H54 (cell line): Measurements from ENCODE around the gene RRAD.
A peak's percentile ranks its signal among the peaks of the same experiment; 100 is the strongest.
"Not testable (repeated sequence)": the region's sequence is repeated elsewhere in the genome, so short reads cannot be mapped to it uniquely, and the experiment has no call there.

ENCODE experiments used
- DNase-seq: peaks from one replicate; pipeline ENCODE4 v3.0.0; 2011; ENCODE audit warnings: low spot score, mixed read lengths; ENCODE audit not compliant: insufficient read length
- FAIRE-seq: peaks from 3 replicates; lab custom pipeline; 2011; peaks lifted over from hg19 to GRCh38; lab: Jason Lieb, UNC
- POLR2A ChIP-seq: IDR thresholded peaks from 2 replicates; pipeline ENCODE4 v1.6.1; 2011; ENCODE audit warnings: low read depth, mild to moderate bottlenecking, low read length

The RRAD gene

GRCh38 chr16:66898933-66899309 is 26.4 kb downstream of the RRAD start:
- DNase-seq (no peak), FAIRE-seq (no peak)
- no peak for TF ChIP-seq POLR2A

GRCh38 chr16:66898207-66898606 is 27.1 kb downstream of the RRAD start:
- FAIRE-seq (no peak), DNase-seq (no peak)
- TF ChIP-seq POLR2A: no peak

- not testable (repeated sequence) for DNase-seq, FAIRE-seq
These were observed 28.7 kb downstream of the RRAD start for GRCh38 chr16:66896682-66897081.

DNA sequence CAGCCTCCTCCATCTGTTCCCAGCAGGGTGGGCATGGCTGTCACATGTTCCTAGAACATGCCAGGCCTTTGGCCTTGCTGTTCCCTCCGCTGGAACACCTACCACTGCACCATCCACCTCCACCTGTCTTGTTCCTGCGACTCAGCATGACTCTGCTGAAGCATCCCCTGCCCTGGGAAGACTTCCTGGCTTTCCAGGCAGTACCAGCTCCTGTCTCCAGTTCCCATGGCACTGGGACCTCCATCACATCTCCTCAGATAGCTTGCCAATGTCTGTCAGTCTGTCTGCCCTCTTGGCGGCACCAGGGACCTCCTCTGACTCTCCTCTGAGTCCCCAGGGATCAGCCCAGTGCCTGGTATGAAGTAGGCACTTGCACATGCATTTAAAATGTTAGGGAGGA is 29.3 kb downstream of the RRAD start:
- TF ChIP-seq POLR2A: no peak
- DNase-seq (no peak), FAIRE-seq (no peak)

DNA sequence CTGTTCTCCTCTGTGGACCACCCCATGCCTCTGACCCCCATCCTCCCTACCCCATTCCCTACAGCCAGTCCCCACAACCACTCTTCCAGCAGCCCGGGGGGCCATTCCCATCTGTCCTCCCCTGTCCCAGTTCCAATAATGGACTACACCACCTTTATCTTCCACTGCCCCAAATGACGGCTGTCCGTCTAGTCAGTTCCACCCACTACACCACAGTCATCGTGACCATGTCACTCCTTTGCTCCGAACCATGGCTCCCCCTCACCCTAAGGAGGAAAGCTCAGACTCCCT is 29.7 kb downstream of the RRAD start:
- DNase-seq: no peak
- FAIRE-seq: no peak
- TF ChIP-seq POLR2A: no peak

- peak; percentile 89 for FAIRE-seq
- TF ChIP-seq POLR2A: no peak
- DNase-seq: peak; percentile 65
These were observed 30.2 kb downstream of the RRAD start for GRCh38 chr16:66894948-66895688.

- DNase-seq (no peak), FAIRE-seq (no peak)
These were observed 31.3 kb downstream of the RRAD start for GRCh38 chr16:66894055-66894454.

DNA sequence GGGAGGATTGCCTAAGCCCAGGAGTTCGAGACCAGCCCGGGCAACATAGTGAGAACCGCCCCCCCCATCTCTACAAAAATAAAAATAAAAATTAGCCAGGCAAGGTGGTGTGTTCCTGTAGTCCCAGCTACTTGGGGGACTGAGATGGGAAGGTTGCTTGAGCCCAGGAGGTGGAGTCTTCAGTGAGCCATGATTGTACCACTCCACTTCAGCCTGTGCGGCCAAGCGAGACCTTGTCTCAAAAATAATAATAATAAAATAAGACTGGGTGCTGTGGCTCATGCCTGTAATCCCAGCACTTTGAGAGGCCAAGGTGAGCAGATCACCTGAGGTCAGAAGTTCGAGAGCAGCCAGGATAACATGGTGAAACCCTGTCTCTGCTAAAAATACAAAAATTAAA is 33.5 kb downstream of the RRAD start:
- DNase-seq: no peak
- FAIRE-seq: no peak
- TF ChIP-seq POLR2A: no peak

More at GRCh38 chr16:66894055-66894454, 31.3 kb downstream of the RRAD start:
- TF ChIP-seq POLR2A: no peak

DNA sequence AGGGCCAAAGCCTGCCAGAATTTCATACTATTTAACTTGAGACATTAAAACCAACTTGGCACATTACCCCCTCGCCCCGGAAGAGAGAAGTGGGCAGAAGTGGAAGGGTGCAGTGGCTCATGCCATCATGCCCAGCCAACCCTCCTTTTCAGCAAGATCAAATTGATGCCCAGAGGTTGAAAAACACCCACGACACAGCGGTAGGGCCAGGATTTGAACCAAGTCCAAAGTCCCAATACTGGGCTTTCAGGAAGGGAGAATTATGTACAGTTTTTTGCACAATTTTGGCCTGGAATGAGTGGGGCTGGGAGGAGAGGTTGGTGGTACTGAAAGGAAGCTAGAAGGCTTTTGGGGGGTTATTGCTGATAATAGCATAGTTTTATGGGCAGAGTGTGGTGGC is 34.0 kb downstream of the RRAD start:
- FAIRE-seq: no peak
- no peak for TF ChIP-seq POLR2A

DNA sequence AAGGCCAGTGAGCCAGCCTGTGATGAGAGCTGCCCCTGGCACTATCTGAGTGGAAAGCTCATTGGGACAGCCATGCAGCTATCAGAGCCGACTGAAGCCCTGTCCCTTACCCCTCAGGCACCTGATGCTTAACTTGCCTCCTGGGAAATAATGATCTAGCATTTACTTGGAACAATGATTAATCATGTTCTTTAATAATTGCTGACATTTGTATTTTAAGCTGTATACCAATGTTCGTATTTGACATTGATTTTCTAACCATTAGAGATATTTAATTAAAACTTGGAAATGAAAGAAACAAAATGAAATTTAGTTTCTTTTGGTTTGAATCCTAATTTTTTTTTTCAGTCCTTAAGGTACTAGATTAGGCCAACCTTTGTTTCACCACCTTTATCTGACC is 34.5 kb downstream of the RRAD start:
- no peak for TF ChIP-seq POLR2A
- DNase-seq (no peak), FAIRE-seq (no peak)

More for the DNA sequence above, 34.0 kb downstream of the RRAD start:
- DNase-seq: no peak

DNA sequence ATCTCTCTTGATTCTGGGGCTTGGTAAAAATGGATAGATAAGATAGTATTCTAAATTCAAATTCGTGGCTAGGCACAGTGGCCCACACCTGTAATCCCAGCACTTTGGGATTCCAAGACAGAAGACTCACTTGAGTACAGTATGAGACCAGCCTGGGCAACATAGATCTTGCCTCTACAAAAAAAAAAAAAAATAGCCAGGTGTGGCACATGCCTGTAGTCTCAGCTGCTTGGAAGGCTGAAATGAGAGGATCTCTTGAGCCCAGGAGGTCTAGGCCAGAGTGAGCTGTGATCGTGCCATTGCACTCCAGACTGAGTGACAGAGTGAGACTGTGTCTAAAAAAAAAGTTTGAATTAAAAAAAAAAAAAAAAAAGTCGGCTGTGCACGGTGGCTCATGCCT is 35.7 kb downstream of the RRAD start:
- DNase-seq (no peak), FAIRE-seq (no peak)
- no peak for TF ChIP-seq POLR2A

DNA sequence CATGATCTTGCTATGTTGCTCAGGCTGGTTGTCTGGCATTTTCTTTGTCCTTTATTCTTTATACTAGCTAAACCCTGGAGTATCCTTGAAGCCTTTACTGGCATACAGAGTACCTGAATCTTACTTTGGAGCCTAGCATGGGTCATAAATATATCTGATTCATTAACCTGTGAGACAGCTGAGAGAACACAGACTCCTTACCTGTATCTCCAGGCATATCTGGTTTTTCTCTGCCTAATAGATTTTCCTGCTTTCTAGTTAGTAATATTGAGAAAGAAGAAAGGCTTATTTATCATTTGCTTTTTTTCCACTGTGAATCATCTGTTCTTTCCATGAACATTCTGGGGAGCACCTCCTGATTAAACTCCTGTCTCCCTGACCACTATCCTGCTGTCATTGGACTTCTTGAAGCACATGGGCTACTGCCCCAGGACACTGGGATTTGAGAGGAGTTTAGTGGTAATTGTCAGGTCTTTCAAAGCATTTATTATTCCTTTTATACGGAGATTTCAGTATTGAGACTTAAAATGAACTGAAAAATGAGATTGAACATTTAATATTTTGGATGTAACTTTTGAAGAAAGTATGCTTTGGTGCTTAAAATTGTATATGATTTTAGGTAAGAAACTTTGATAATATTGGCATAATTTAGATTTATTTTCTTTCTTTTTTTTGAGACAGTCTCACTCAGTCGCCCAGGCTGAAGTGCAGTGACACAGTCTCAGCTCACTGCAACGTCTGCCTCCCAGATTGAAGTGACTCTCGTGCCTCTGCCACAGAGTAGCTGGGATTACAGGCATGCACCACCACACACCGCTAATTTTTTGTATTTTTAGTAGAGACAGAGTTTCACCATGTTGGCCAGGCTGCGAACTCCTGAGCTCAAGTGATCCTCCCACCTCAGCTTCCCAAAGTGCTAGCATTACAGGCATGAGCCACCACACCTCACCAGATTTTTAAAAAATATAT is 36.4 kb downstream of the RRAD start:
- DNase-seq: no peak
- TF ChIP-seq POLR2A: no peak
- FAIRE-seq: no peak

GRCh38 chr16:66886914-66887313 is 38.4 kb downstream of the RRAD start:
- FAIRE-seq: no peak
- TF ChIP-seq POLR2A: no peak

GRCh38 chr16:66886321-66886720 is 39.0 kb downstream of the RRAD start:
- DNase-seq: no peak
- no peak for FAIRE-seq
- no peak for TF ChIP-seq POLR2A

More at GRCh38 chr16:66886914-66887313, 38.4 kb downstream of the RRAD start:
- DNase-seq: no peak
